Stimulated activated CD8-positive, alpha-beta memory T cell treated with anti-CD3 and anti-CD28 coated beads, Interleukin-15, amount 100 ng/mL, for 48 hours (primary cell): ENCODE measurements around the gene NDUFA8.
A peak's percentile ranks its signal among the peaks of the same experiment; 100 is the strongest.

Experiments used
- DNase-seq, 2 donors: peaks; one replicate each; pipeline ENCODE4 v3.0.0-alpha.2; 2020; ENCODE audit warnings: low read depth in 2 of 2

The NDUFA8 gene

GRCh38 chr9:122099271-122099869 is 60.2 kb downstream of the NDUFA8 start:
- DNase-seq, result peak; percentile 46 to 56

- no peak for DNase-seq
Observed at GRCh38 chr9:122097679-122098315, 61.8 kb downstream of the NDUFA8 start.

GRCh38 chr9:122096620-122097415 is 62.8 kb downstream of the NDUFA8 start:
- DNase-seq, result no peak

GRCh38 chr9:122095010-122095767 is 64.4 kb downstream of the NDUFA8 start:
- DNase-seq, result peak in 1 of 2 donors; percentile 13
